GM18868 (cell line): ENCODE results near the gene APP.

Experiments used
- ATAC-seq: cut with Tn5 transposase; IDR thresholded peaks from one replicate; pipeline ENCODE4 v1.9.1; 2021; ENCODE audit warnings: mild to moderate bottlenecking, moderate library complexity; ENCODE audit not compliant: unreplicated experiment

APP gene

GRCh38 chr21:25838809-25839208 is 331.8 kb downstream of the APP start:
- no peak for ATAC-seq

- ATAC-seq = no peak
These were observed 332.9 kb downstream of the APP start for GRCh38 chr21:25837533-25838265.

GRCh38 chr21:25836396-25836795 is 334.2 kb downstream of the APP start:
- no peak for ATAC-seq

GRCh38 chr21:25834381-25834780 is 336.2 kb downstream of the APP start:
- no peak for ATAC-seq

GRCh38 chr21:25831300-25831960 is 339.1 kb downstream of the APP start:
- no peak for ATAC-seq
